ENCODE results near the gene FNBP1. TPM values are rescaled to one million over a fixed set of nuclear protein-coding genes. Genes with fewer than 3 reads are reported as not detected.
A peak's percentile ranks its signal among the peaks of the same experiment; 100 is the strongest.
"Not testable (repeated sequence)": the region's sequence is repeated elsewhere in the genome, so short reads cannot be mapped to it uniquely, and the experiment has no call there.

FNBP1 gene
- total RNA-seq, 1 donor from 2014 or later, result 245 TPM

- H3K27me3 Mint-ChIP-seq; H3K27ac Mint-ChIP-seq; intact Hi-C loops (cut with micrococcal nuclease); H3K9me3 Mint-ChIP-seq; H3K4me3 Mint-ChIP-seq; DNase-seq: not testable (repeated sequence)
- Mint-ChIP-seq H3K36me3 (ENCODE audit: low read depth) (peaks cover 52% of the 10 kb centered on the region), H3K4me1 (peaks cover 46% of the 10 kb centered on the region)
Measured at GRCh38 chr9:129937879-129938278, 105.1 kb downstream of the FNBP1 start.

- no peak overlapping the region for H3K4me3 Mint-ChIP-seq
- no peaks in the 10 kb centered on the region for H3K9me3 Mint-ChIP-seq
- intact Hi-C loops (cut with micrococcal nuclease), result no loop called here
- no peaks in the 10 kb centered on the region for H3K27me3 Mint-ChIP-seq
- H3K4me1 Mint-ChIP-seq, result peaks cover 59% of the 10 kb centered on the region
- H3K27ac Mint-ChIP-seq, result peak overlapping the region; percentile 15
- DNase-seq, result no peak
- H3K36me3 Mint-ChIP-seq (ENCODE audit: low read depth), result peaks cover 48% of the 10 kb centered on the region
Measured at GRCh38 chr9:129936222-129936621, 106.8 kb downstream of the FNBP1 start.

GRCh38 chr9:129934780-129935179 is 108.2 kb downstream of the FNBP1 start:
- peaks cover 61% of the 10 kb centered on the region for H3K4me1 Mint-ChIP-seq
- no peaks in the 10 kb centered on the region for H3K9me3 Mint-ChIP-seq
- DNase-seq, result no peak

GRCh38 chr9:129934041-129934591 is 108.9 kb downstream of the FNBP1 start:
- no peaks in the 10 kb centered on the region for H3K27me3 Mint-ChIP-seq
- peak overlapping the region; percentile 93 for H3K27ac Mint-ChIP-seq
- peaks cover 61% of the 10 kb centered on the region for H3K4me1 Mint-ChIP-seq
- peak overlapping the region; percentile 78 for H3K4me3 Mint-ChIP-seq
- no peaks in the 10 kb centered on the region for H3K9me3 Mint-ChIP-seq
- no peak for DNase-seq
- intact Hi-C loops (cut with micrococcal nuclease), result no loop called here
- peaks cover 44% of the 10 kb centered on the region for H3K36me3 Mint-ChIP-seq (ENCODE audit: low read depth)

More at GRCh38 chr9:129934780-129935179, 108.2 kb downstream of the FNBP1 start:
- peak overlapping the region; percentile 93 for H3K27ac Mint-ChIP-seq
- intact Hi-C loops (cut with micrococcal nuclease), result no loop called here
- H3K4me3 Mint-ChIP-seq, result peak overlapping the region; percentile 78
- no peaks in the 10 kb centered on the region for H3K27me3 Mint-ChIP-seq
- peaks cover 45% of the 10 kb centered on the region for H3K36me3 Mint-ChIP-seq (ENCODE audit: low read depth)

GRCh38 chr9:129933185-129934040 is 109.6 kb downstream of the FNBP1 start:
- H3K36me3 Mint-ChIP-seq (ENCODE audit: low read depth), result peaks cover 40% of the 10 kb centered on the region
- intact Hi-C loops (cut with micrococcal nuclease), result loop anchor here (1.0 to 2.0 kb wide), 4 partner anchors 29 to 105 kb away; no protein-coding TSS in a partner anchor

GRCh38 chr9:129932303-129933151 is 110.5 kb downstream of the FNBP1 start:
- H3K27me3 Mint-ChIP-seq, result no peaks in the 10 kb centered on the region
- peaks cover 36% of the 10 kb centered on the region for H3K36me3 Mint-ChIP-seq (ENCODE audit: low read depth)
- H3K4me3 Mint-ChIP-seq, result peak overlapping the region; percentile 78
- H3K9me3 Mint-ChIP-seq, result no peaks in the 10 kb centered on the region
- no peak for DNase-seq
- intact Hi-C loops (cut with micrococcal nuclease), result loop anchor here (1.0 to 2.0 kb wide), 6 partner anchors 12 to 106 kb away; no protein-coding TSS in a partner anchor
- H3K4me1 Mint-ChIP-seq, result peaks cover 56% of the 10 kb centered on the region
- peak overlapping the region; percentile 93 for H3K27ac Mint-ChIP-seq

More at GRCh38 chr9:129933185-129934040, 109.6 kb downstream of the FNBP1 start:
- Mint-ChIP-seq H3K27ac (peak overlapping the region; percentile 93), H3K9me3 (no peaks in the 10 kb centered on the region), H3K4me1 (peaks cover 56% of the 10 kb centered on the region), H3K27me3 (no peaks in the 10 kb centered on the region), H3K4me3 (peak overlapping the region; percentile 78)
- no peak for DNase-seq

GRCh38 chr9:129930743-129931142 is 112.2 kb downstream of the FNBP1 start:
- peak overlapping the region; percentile 84 for H3K27ac Mint-ChIP-seq
- no peaks in the 10 kb centered on the region for H3K9me3 Mint-ChIP-seq
- H3K4me3 Mint-ChIP-seq, result peak overlapping the region; percentile 10
- intact Hi-C loops (cut with micrococcal nuclease), result no loop called here
- peak; percentile 77 for DNase-seq
- peaks cover 53% of the 10 kb centered on the region for H3K4me1 Mint-ChIP-seq
- no peaks in the 10 kb centered on the region for H3K27me3 Mint-ChIP-seq
- peaks cover 43% of the 10 kb centered on the region for H3K36me3 Mint-ChIP-seq (ENCODE audit: low read depth)

- Mint-ChIP-seq H3K27ac (peak overlapping the region; percentile 75), H3K4me3 (no peak overlapping the region), H3K27me3 (no peaks in the 10 kb centered on the region), H3K9me3 (no peaks in the 10 kb centered on the region), H3K36me3 (ENCODE audit: low read depth) (peaks cover 41% of the 10 kb centered on the region), H3K4me1 (peaks cover 44% of the 10 kb centered on the region)
- DNase-seq, result no peak
- intact Hi-C loops (cut with micrococcal nuclease), result no loop called here
Measured at GRCh38 chr9:129929496-129930125, 113.4 kb downstream of the FNBP1 start.

GRCh38 chr9:129923589-129923988 is 119.4 kb downstream of the FNBP1 start:
- DNase-seq, result no peak
- Mint-ChIP-seq H3K4me1 (peaks cover 10% of the 10 kb centered on the region), H3K27me3 (no peaks in the 10 kb centered on the region), H3K9me3 (no peaks in the 10 kb centered on the region), H3K36me3 (ENCODE audit: low read depth) (peaks cover 58% of the 10 kb centered on the region), H3K4me3 (no peak overlapping the region), H3K27ac (peak overlapping the region; percentile 57)
- intact Hi-C loops (cut with micrococcal nuclease), result no loop called here

GRCh38 chr9:129921905-129922304 is 121.1 kb downstream of the FNBP1 start:
- H3K27ac Mint-ChIP-seq, result peak overlapping the region; percentile 13
- H3K27me3 Mint-ChIP-seq, result no peaks in the 10 kb centered on the region
- DNase-seq, result no peak
- H3K36me3 Mint-ChIP-seq (ENCODE audit: low read depth), result peaks cover 67% of the 10 kb centered on the region
- intact Hi-C loops (cut with micrococcal nuclease), result no loop called here
- no peak overlapping the region for H3K4me3 Mint-ChIP-seq
- H3K4me1 Mint-ChIP-seq, result peaks cover 11% of the 10 kb centered on the region
- H3K9me3 Mint-ChIP-seq, result no peaks in the 10 kb centered on the region

GRCh38 chr9:129919841-129920240 is 123.1 kb downstream of the FNBP1 start:
- peaks cover 68% of the 10 kb centered on the region for H3K36me3 Mint-ChIP-seq (ENCODE audit: low read depth)
- no peak overlapping the region for H3K27ac Mint-ChIP-seq
- DNase-seq, result no peak
- H3K4me1 Mint-ChIP-seq, result peaks cover 15% of the 10 kb centered on the region
- H3K9me3 Mint-ChIP-seq, result no peaks in the 10 kb centered on the region
- no peak overlapping the region for H3K4me3 Mint-ChIP-seq
- intact Hi-C loops (cut with micrococcal nuclease), result no loop called here
- H3K27me3 Mint-ChIP-seq, result no peaks in the 10 kb centered on the region

- Mint-ChIP-seq H3K4me3 (no peak overlapping the region), H3K9me3 (no peaks in the 10 kb centered on the region), H3K4me1 (peaks cover 13% of the 10 kb centered on the region), H3K27ac (no peak overlapping the region), H3K27me3 (no peaks in the 10 kb centered on the region), H3K36me3 (ENCODE audit: low read depth) (peaks cover 63% of the 10 kb centered on the region)
- intact Hi-C loops (cut with micrococcal nuclease), result no loop called here
- DNase-seq, result no peak
Measured at GRCh38 chr9:129919277-129919676, 123.7 kb downstream of the FNBP1 start.

GRCh38 chr9:129918296-129918950 is 124.6 kb downstream of the FNBP1 start:
- Mint-ChIP-seq H3K36me3 (ENCODE audit: low read depth) (peaks cover 54% of the 10 kb centered on the region), H3K27ac (peak overlapping the region; percentile 51), H3K27me3 (no peaks in the 10 kb centered on the region), H3K4me1 (peaks cover 11% of the 10 kb centered on the region), H3K9me3 (no peaks in the 10 kb centered on the region), H3K4me3 (no peak overlapping the region)
- DNase-seq, result no peak
- intact Hi-C loops (cut with micrococcal nuclease), result no loop called here

All from activated CD4-positive, alpha-beta T cell treated with anti-CD3 and anti-CD28 coated beads, Interleukin-2, amount 10 ng/mL, durations not matched to agents 24 days and 14 days (primary cell).